NCI-H510A treated with DMSO at 0.1 percent for 48 hours (cell line): ENCODE measurements around the gene PROSER3.
A peak's percentile ranks its signal among the peaks of the same experiment; 100 is the strongest.

Experiments used
- DNase-seq: peaks from one replicate; lab custom pipeline; 2025; lab: John Stamatoyannopoulos, UW

The PROSER3 gene

GRCh38 chr19:35777961-35778360 lies 20.0 kb downstream of the PROSER3 start:
- no peak for DNase-seq

GRCh38 chr19:35779033-35779432 lies 21.1 kb downstream of the PROSER3 start:
- DNase-seq: no peak

- no peak for DNase-seq
Observed at GRCh38 chr19:35780058-35780457, 22.1 kb downstream of the PROSER3 start.

DNA sequence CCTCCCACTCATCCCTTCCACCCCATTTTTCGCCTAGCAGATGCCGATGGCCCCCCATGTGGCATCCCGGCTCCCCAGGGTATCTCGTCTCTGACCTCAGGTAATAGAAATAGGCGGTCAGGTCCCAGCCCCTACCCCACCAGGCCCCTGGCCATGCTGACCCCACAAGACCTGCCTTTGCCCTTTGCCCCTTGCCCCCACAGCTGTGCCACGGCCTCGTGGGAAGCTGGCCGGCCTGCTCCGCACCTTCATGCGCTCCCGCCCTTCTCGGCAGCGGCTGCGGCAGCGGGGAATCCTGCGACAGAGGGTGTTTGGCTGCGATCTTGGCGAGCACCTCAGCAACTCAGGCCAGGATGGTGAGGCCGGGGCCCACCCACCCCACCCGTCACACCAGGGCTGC lies 22.7 kb downstream of the PROSER3 start:
- DNase-seq: no peak

DNA sequence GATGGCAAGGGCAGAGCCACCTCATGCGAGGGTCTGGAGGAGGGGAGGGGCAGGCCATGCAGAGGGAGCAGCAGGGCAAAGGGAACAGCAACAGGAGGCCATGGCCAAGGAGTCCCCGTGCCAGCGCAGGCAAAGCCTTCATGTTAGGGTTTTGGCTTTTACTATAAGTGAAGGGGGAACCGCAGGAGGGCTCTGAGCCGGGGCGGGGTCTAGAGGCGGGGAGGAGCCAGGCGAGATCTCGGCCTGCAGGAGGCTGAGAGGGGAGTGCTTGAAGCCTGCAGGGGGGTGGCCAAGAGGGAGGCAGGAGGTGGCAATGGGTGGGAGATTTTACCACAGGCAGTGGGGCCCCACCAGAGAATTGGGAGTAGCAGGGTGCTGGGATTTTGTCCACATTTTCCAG lies 23.7 kb downstream of the PROSER3 start:
- DNase-seq: no peak

DNA sequence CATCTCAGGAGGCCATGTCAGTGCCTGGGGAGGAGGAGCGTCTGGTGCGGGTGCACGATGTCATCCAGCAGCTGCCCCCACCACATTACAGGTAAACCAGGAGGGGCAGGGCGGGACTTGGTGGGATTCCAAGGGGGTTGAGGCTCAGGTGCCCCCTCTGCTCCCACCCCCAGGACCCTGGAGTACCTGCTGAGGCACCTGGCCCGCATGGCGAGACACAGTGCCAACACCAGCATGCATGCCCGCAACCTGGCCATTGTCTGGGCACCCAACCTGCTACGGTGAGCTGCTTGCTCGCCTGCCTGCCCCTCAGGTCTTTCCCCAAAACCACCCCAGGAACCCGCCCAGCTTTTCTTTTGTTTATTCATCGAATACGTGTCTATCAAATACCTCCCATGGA lies 24.6 kb downstream of the PROSER3 start:
- no peak for DNase-seq

GRCh38 chr19:35783469-35784434 lies 25.8 kb downstream of the PROSER3 start:
- DNase-seq: no peak

DNA sequence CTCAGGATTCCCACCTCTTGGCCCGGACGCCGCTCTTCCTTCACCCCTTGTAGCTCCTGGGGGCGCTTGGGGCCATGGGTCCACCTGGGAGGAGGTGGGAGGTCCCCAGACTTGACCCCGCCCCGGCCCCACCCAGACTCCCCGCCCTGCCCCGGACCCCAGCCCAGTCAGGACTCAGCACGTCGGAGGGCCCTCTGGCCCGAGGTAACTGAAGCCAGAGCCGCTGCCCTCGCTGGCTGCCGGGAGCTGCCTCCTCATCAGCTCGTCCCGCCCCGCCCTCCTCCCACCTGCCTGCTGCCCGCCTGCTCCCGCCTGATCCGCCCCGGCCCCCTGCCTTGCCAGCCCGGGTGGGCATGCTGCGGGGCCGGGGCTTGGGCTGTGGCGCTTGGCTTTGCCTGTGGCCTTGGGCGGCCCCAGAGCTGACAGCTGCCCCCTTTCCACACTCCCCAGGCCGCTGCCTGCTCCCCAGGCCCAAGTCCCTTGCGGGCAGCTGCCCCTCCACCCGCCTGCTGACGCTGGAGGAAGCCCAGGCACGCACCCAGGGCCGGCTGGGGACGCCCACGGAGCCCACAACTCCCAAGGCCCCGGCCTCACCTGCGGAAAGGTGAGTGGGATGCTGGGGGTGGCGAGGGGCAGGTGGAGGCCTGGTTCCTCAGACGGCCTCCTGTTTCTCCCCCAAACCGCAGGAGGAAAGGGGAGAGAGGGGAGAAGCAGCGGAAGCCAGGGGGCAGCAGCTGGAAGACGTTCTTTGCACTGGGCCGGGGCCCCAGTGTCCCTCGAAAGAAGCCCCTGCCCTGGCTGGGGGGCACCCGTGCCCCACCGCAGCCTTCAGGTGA lies 26.7 kb downstream of the PROSER3 start:
- no peak for DNase-seq

GRCh38 chr19:35785339-35785627 lies 27.3 kb downstream of the PROSER3 start:
- no peak for DNase-seq

DNA sequence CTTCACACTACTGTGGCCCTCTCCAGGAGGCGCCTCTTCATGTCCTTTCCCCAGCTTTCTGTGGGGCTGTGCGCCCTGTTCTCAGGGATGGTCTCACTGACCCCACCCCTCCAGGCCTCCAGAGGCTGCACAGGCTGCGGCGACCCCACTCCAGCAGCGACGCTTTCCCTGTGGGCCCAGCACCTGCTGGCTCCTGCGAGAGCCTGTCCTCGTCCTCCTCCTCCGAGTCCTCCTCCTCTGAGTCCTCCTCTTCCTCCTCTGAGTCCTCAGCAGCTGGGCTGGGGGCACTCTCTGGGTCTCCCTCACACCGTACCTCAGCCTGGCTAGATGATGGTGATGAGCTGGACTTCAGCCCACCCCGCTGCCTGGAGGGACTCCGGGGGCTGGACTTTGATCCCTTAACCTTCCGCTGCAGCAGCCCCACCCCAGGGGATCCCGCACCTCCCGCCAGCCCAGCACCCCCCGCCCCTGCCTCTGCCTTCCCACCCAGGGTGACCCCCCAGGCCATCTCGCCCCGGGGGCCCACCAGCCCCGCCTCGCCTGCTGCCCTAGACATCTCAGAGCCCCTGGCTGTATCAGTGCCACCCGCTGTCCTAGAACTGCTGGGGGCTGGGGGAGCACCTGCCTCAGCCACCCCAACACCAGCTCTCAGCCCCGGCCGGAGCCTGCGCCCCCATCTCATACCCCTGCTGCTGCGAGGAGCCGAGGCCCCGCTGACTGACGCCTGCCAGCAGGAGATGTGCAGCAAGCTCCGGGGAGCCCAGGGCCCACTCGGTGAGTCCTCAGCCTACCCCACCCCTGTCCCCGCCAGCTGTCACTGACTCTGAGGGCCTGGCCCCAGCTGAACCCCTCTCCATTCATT lies 28.6 kb downstream of the PROSER3 start:
- DNase-seq: no peak

GRCh38 chr19:35787227-35787799 lies 29.3 kb downstream of the PROSER3 start:
- DNase-seq: no peak

DNA sequence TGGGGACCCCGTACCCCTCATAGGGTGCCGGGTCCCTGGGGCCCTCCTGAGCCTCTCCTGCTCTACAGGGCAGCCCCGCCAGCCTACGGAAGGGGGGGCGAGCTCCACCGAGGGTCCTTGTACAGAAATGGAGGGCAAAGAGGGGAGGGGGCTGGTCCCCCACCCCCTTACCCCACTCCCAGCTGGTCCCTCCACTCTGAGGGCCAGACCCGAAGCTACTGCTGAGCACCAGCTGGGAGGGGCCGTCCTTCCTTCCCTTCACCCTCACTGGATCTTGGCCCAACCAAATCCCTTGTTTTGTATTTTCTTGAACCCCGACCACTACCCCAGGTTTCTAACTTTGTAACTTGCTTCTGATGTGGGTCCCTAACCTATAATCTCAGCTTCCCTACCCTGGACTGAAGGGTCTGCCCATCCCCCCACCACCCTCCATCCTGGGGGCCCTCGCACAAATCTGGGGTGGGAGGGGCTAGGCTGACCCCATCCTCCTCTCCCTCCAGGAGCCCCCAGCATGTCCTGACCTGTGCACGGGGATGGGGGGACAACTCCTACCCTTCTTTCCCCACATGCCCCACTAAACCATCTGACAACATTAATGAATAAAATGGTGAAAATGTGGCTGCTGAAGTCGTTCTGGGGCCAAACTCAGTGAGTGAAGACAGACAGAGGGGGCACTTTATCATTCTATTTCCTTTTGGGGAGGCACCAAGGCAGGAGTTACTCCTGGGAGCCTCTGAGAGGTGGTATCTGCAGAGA lies 30.4 kb downstream of the PROSER3 start:
- DNase-seq: no peak

- no peak for DNase-seq
Observed at GRCh38 chr19:35789195-35789977, 31.4 kb downstream of the PROSER3 start.

GRCh38 chr19:35789978-35790944 lies 32.3 kb downstream of the PROSER3 start:
- DNase-seq: no peak

DNA sequence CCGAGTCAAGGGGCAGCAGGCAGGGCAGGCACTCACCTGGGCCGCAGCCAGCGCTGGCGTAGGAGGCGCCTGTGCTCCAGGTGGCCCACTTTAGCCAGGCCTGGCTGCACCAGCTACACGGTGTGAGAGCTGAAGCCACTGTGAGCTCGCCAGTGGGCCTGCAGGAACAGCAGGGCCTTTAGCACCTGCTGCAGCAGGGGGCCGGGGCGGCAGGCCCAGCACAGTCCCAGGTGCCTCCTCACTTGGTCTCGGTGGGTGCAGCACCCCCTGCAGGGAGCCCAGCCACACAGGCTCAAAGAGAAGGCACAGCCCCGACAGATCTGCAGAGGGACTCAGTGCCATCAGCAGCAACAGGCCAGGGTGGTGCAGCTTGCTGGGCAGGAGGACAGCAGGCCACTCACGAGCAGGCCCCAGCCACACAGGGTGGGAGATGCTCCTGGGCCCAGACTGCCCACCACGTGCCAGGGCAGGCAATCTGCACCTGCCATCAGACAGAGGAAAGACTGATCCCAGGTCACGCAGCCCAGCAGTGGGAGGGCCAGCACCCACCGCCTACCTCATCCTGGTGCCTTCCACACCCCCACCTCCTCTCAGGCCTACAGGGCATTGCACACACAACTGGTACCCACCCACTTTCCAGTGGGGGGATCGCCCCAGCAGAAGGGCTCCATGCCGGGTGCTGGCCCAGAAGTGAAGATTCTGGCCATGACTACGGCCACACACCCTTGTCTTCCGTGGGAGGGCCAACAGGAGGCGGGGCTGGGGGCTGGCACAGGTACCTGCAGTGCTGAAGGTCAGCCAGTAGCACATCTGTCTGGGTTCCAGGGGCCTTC lies 33.2 kb downstream of the PROSER3 start:
- DNase-seq: peak; percentile 54

- no peak for DNase-seq
Observed at GRCh38 chr19:35791814-35792279, 33.9 kb downstream of the PROSER3 start.

DNA sequence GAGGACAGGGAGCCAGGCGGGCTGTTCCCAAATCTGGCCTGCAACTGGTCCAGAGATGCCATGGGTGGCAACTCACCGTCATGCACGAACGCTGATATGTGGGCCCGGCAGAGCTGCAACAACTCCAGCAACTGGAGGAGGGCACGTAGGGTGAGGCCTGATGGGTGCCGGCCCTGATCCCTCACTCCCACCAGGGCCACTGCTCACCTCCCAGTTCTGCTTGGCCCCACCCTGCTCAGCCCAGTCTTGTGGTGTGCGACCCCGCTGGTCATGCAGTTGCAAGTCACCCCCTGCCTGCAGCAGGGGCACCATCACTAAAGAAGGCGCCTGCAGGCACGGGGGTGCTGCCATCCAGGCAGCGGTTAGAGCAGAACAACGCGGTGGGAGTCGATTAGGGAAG lies 34.3 kb downstream of the PROSER3 start:
- no peak for DNase-seq

DNA sequence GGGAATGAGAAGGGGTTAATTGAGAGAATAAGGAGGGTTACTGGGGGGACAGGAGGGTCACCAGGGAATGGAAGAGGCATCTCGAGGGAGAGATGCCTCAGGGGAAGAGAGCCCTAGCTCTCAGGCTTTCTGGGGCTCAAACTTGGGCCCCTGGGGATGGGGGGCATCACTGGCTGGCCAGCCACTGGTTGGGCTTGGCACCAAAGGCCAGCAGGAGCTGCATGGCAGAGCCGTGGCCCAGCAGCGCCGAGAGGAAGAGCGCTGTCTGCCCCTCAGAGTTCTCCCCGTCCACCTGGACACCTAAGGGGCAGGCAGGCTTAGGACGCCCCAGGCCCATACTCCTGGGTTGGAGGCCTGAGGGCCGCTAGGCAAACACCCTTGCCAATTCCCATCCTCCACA lies 34.9 kb downstream of the PROSER3 start:
- DNase-seq: no peak
